ENCODE results near the gene BRSK1. TPM values are rescaled to one million over a fixed set of nuclear protein-coding genes. Genes with fewer than 3 reads are reported as not detected.

BRSK1 gene
- total RNA-seq, 4 donors from 2014 or later: 0.73 to 1.1 TPM; not detected in 2

GRCh38 chr19:55287361-55288079, 3.7 kb downstream of the BRSK1 start:
- intact Hi-C loops (cut with DNase I): loop anchor here (10.0 kb wide), 1 partner anchor 127 kb away; no protein-coding TSS in a partner anchor
- no peak overlapping the region for H3K27ac ChIP-seq
- 73 to 85% methylated on average over 4 to 8 of the region's 21 CpGs for WGBS, 2 donors
- H3K9me3 ChIP-seq: no peaks in the 10 kb centered on the region
- H3K4me3 ChIP-seq: no peak overlapping the region
- H3K36me3 ChIP-seq: no peaks in the 10 kb centered on the region
- TF ChIP-seq CTCF (IDR thresholded peaks at IDR 0.05) (no peak), POLR2A (IDR thresholded peaks at IDR 0.05) (no peak)
- peaks cover 0 to 27% (median 0%) of the 10 kb centered on the region in 4 donors for H3K27me3 ChIP-seq
- peaks cover 0 to 23% (median 4%) of the 10 kb centered on the region in 3 donors for H3K4me1 ChIP-seq
- DNase-seq: no peak

DNA sequence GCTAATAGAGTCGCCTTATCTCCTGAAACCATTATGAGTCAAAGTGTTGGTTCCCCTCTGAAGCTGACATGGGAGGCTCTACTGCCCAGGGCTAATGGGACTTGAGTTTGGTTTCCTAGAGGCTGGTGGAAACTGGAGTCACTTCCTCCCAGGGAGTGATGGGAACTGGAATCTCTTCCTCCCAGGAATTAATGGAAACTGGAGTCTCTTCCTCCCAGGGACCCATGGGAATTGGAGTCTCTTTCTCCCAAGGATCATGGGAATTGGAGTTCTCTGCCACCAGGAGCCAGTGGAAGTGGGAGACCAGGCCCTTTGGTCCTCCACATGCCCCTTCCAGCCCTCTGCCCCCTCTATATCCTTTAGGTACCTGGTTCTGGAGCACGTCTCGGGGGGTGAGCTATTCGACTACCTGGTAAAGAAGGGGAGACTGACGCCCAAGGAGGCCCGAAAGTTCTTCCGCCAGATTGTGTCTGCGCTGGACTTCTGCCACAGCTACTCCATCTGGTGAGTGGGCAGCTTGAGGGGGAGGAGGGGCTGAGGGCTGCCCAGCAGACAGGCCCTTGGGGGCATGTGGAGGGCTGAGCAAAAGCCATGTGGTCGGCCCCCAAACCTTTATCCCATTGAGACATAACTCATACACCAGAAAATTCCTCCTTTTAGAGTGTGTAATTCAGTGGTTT, 5.5 kb downstream of the BRSK1 start:
- TF ChIP-seq CTCF (IDR thresholded peaks at IDR 0.05) (no peak), POLR2A (IDR thresholded peaks at IDR 0.05) (no peak)
- peaks cover 0 to 14% (median 0%) of the 10 kb centered on the region in 3 donors for H3K4me1 ChIP-seq
- DNase-seq: no peak
- H3K4me3 ChIP-seq: no peak overlapping the region
- no peaks in the 10 kb centered on the region for H3K9me3 ChIP-seq
- 93 to 98% methylated on average over 2 to 5 of the region's 9 CpGs for WGBS, 2 donors
- peaks cover 0 to 11% (median 0%) of the 10 kb centered on the region in 4 donors for H3K27me3 ChIP-seq
- intact Hi-C loops (cut with DNase I): loop anchor here (10.0 kb wide), 1 partner anchor 126 kb away; no protein-coding TSS in a partner anchor
- no peak overlapping the region for H3K27ac ChIP-seq
- no peaks in the 10 kb centered on the region for H3K36me3 ChIP-seq

GRCh38 chr19:55297267-55297666, 13.5 kb downstream of the BRSK1 start:
- intact Hi-C loops (cut with DNase I): no loop called here
- DNase-seq: no peak
- Histone ChIP-seq H3K27ac (no peak overlapping the region), H3K4me1 (peaks cover 8 to 11% (median 10%) of the 10 kb centered on the region in 3 donors), H3K9me3 (no peaks in the 10 kb centered on the region), H3K4me3 (no peak overlapping the region), H3K27me3 (no peaks in the 10 kb centered on the region), H3K36me3 (no peaks in the 10 kb centered on the region)
- TF ChIP-seq POLR2A (IDR thresholded peaks at IDR 0.05) (no peak), CTCF (IDR thresholded peaks at IDR 0.05) (no peak)
- 84 to 89% methylated on average over 7 to 8 of the region's 10 CpGs for WGBS, 2 donors

GRCh38 chr19:55299991-55300390, 16.2 kb downstream of the BRSK1 start:
- H3K9me3 ChIP-seq: no peaks in the 10 kb centered on the region
- intact Hi-C loops (cut with DNase I): loop anchor here (10.0 kb wide), 1 partner anchor 75 kb away; the partner anchor contains the start of genes IL11 and TMEM190
- no peak for DNase-seq
- no peak overlapping the region for H3K4me3 ChIP-seq
- no peak overlapping the region for H3K27ac ChIP-seq
- peaks cover 9 to 11% (median 10%) of the 10 kb centered on the region in 3 donors for H3K4me1 ChIP-seq
- 85 to 88% methylated on average over 4 to 8 of the region's 10 CpGs for WGBS, 2 donors
- H3K36me3 ChIP-seq: no peaks in the 10 kb centered on the region
- no peaks in the 10 kb centered on the region for H3K27me3 ChIP-seq
- no peak for TF ChIP-seq POLR2A (IDR thresholded peaks at IDR 0.05)
- TF ChIP-seq CTCF (IDR thresholded peaks at IDR 0.05): no peak
